H9 (cell line): ENCODE data around the gene GLYR1. TPM values are rescaled to one million over a fixed set of nuclear protein-coding genes. Genes with fewer than 3 reads are reported as not detected.

Experiments used
- DNase-seq: peaks from one replicate; pipeline ENCODE4 v3.0.0-alpha.2; 2017
- H2AFZ ChIP-seq: one replicate; pipeline ENCODE4 v1.6.1; 2013; ENCODE audit warnings: mild to moderate bottlenecking, low read length, control low read depth, moderate library complexity
- H2AK5ac ChIP-seq: 2 replicates; pipeline ENCODE4 v1.6.1; 2013; ENCODE audit warnings: low read length, control low read depth, mixed read lengths; ENCODE audit not compliant: insufficient read length
- H2BK120ac ChIP-seq: one replicate; pipeline ENCODE4 v1.6.1; 2013; ENCODE audit warnings: low read depth, mild to moderate bottlenecking, low read length, control low read depth, inconsistent platforms; ENCODE audit not compliant: poor library complexity, severe bottlenecking
- H2BK12ac ChIP-seq: 2 replicates; pipeline ENCODE4 v1.6.1; 2013; ENCODE audit warnings: low read length, control low read depth, mixed read lengths, low read depth; ENCODE audit not compliant: insufficient read length
- H2BK15ac ChIP-seq: 2 replicates; pipeline ENCODE4 v1.6.1; 2013; ENCODE audit warnings: low read depth, low read length, control low read depth
- H2BK20ac ChIP-seq: one replicate; pipeline ENCODE4 v1.6.1; 2013; ENCODE audit warnings: low read depth, mild to moderate bottlenecking, low read length, control low read depth, inconsistent platforms; ENCODE audit not compliant: poor library complexity, severe bottlenecking
- H2BK5ac ChIP-seq: 2 replicates; pipeline ENCODE4 v1.6.1; 2013; ENCODE audit warnings: low read length, control low read depth, mixed read lengths; ENCODE audit not compliant: insufficient read length
- H3K14ac ChIP-seq: 2 replicates; pipeline ENCODE4 v1.6.1; 2013; ENCODE audit warnings: low read length, control low read depth; ENCODE audit not compliant: insufficient read depth
- H3K18ac ChIP-seq: 2 replicates; pipeline ENCODE4 v1.6.1; 2013; ENCODE audit warnings: low read depth, mild to moderate bottlenecking, mixed read lengths, low read length, control low read depth; ENCODE audit not compliant: insufficient read length
- H3K23ac ChIP-seq: 2 replicates; pipeline ENCODE4 v1.6.1; 2013; ENCODE audit warnings: low read length, control low read depth, mixed read lengths, low read depth; ENCODE audit not compliant: insufficient read length
- H3K23me2 ChIP-seq: 2 replicates; pipeline ENCODE4 v1.6.1; 2013; ENCODE audit warnings: low read depth, mild to moderate bottlenecking, mixed read lengths, low read length, control low read depth; ENCODE audit not compliant: insufficient read length, poor library complexity, severe bottlenecking
- H3K27ac ChIP-seq: 2 replicates; pipeline ENCODE4 v1.5.1; 2013; ENCODE audit warnings: low read length, control low read depth, mixed read lengths, low read depth; ENCODE audit not compliant: insufficient read length
- H3K27me3 ChIP-seq: 2 replicates; pipeline ENCODE4 v1.6.1; 2013; ENCODE audit warnings: low read length, control low read depth, inconsistent platforms; ENCODE audit not compliant: insufficient read depth
- H3K4ac ChIP-seq: 2 replicates; pipeline ENCODE4 v1.6.1; 2013; ENCODE audit warnings: low read depth, mild to moderate bottlenecking, control low read depth, inconsistent platforms, low read length, moderate library complexity
- H3K4me1 ChIP-seq: 2 replicates; pipeline ENCODE4 v1.6.1; 2013; ENCODE audit warnings: low read length, control low read depth, inconsistent platforms; ENCODE audit not compliant: insufficient read depth
- H3K4me2 ChIP-seq: 2 replicates; pipeline ENCODE4 v1.6.1; 2013; ENCODE audit warnings: low read length, control low read depth, mixed read lengths; ENCODE audit not compliant: insufficient read length, insufficient read depth
- H3K56ac ChIP-seq: 2 replicates; pipeline ENCODE4 v1.6.1; 2013; ENCODE audit warnings: low read depth, mild to moderate bottlenecking, mixed read lengths, low read length, control low read depth; ENCODE audit not compliant: insufficient read length
- H3K79me1 ChIP-seq: 2 replicates; pipeline ENCODE4 v1.6.1; 2013; ENCODE audit warnings: low read depth, mild to moderate bottlenecking, moderate library complexity, low read length, control low read depth, inconsistent platforms; ENCODE audit not compliant: insufficient read depth, poor library complexity, severe bottlenecking
- H3K79me2 ChIP-seq: 2 replicates; pipeline ENCODE4 v1.6.1; 2013; ENCODE audit warnings: low read length, control low read depth, inconsistent platforms; ENCODE audit not compliant: insufficient read depth
- H3K9ac ChIP-seq: 2 replicates; pipeline ENCODE4 v1.6.1; 2013; ENCODE audit warnings: low read length, control low read depth, mixed read lengths; ENCODE audit not compliant: insufficient read length; ENCODE audit errors: extremely low read depth
- H3K9me3 ChIP-seq: one replicate; pipeline ENCODE4 v1.6.1; 2013; ENCODE audit warnings: low read depth, low read length, inconsistent platforms; ENCODE audit not compliant: control insufficient read depth
- H3T11ph ChIP-seq: one replicate; pipeline ENCODE4 v1.6.1; 2013; ENCODE audit warnings: mild to moderate bottlenecking, low read length, control low read depth, inconsistent platforms
- H4K20me1 ChIP-seq: one replicate; pipeline ENCODE4 v1.6.1; 2013; ENCODE audit not compliant: control insufficient read depth, insufficient read length, insufficient read depth
- H4K5ac ChIP-seq: 2 replicates; pipeline ENCODE4 v1.6.1; 2013; ENCODE audit warnings: low read depth, mild to moderate bottlenecking, mixed read lengths, low read length, control low read depth; ENCODE audit not compliant: insufficient read length
- H4K8ac ChIP-seq: replicated peaks from 2 replicates; pipeline ENCODE4 v1.6.1; 2013; ENCODE audit warnings: low read length, control low read depth, mixed read lengths, low read depth; ENCODE audit not compliant: insufficient read length
- H4K91ac ChIP-seq: 2 replicates; pipeline ENCODE4 v1.6.1; 2013; ENCODE audit warnings: low read depth, mild to moderate bottlenecking, moderate library complexity, mixed read lengths, low read length, control low read depth; ENCODE audit not compliant: insufficient read length
- H3K27ac Mint-ChIP-seq, 3 experiments: 2 replicates in 2 of 3; 3 replicates in 1 of 3; pipeline ENCODE4 v1.8.0; 2020 to 2021; ENCODE audit warnings: mixed read lengths in 3 of 3, mild to moderate bottlenecking in 1 of 3, moderate library complexity in 1 of 3
- H3K27me3 Mint-ChIP-seq: 2 replicates; pipeline ENCODE4 v1.8.0; 2021; ENCODE audit warnings: low read depth, mild to moderate bottlenecking, moderate library complexity, mixed read lengths
- H3K36me3 Mint-ChIP-seq, 3 experiments: 2 replicates in 2 of 3; 3 replicates in 1 of 3; pipeline ENCODE4 v1.8.0; 2020 to 2021; ENCODE audit warnings: low read depth in 3 of 3, mixed read lengths in 3 of 3; ENCODE audit not compliant: insufficient read depth in 1 of 3
- H3K4me1 Mint-ChIP-seq, 2 experiments: 2 replicates each; pipeline ENCODE4 v1.8.0; 2020; ENCODE audit warnings: mixed read lengths in 2 of 2
- H3K4me3 Mint-ChIP-seq, 2 experiments: 2 replicates in 1 of 2; 3 replicates in 1 of 2; pipeline ENCODE4 v1.8.0; 2020 to 2021; ENCODE audit warnings: mild to moderate bottlenecking in 2 of 2, mixed read lengths in 2 of 2, moderate library complexity in 1 of 2
- H3K9me3 Mint-ChIP-seq, 2 experiments: 2 replicates in 1 of 2; 3 replicates in 1 of 2; pipeline ENCODE4 v1.8.0; 2020; ENCODE audit warnings: mild to moderate bottlenecking in 2 of 2, mixed read lengths in 2 of 2, moderate library complexity in 1 of 2
- CTCF ChIP-seq: fragments of 200-600 bp; sonication (generic); conservative IDR thresholded peaks from 3 replicates; pipeline ENCODE4 v1.8.0; 2021; ENCODE audit warnings: antibody characterized with exemption, mild to moderate bottlenecking
- WGBS: extraction: QIAGEN DNeasy Blood & Tissue Kit; methylation state at CpG from one replicate; pipeline ENCODE4 v1.1.7; 2013; ENCODE audit warnings: missing lambda C conversion rate, low lambda C conversion rate, mixed read lengths; ENCODE audit not compliant: insufficient read length; ENCODE audit errors: extremely low coverage; 5-methylcytosine and 5-hydroxymethylcytosine counted together
- total RNA-seq: library from RNA; stranded (reverse); gene quantifications from 2 replicates; pipeline ENCODE4 v1.2.1, GENCODE V29; 2021

The GLYR1 gene
- total RNA-seq, 1 experiment from 2014 or later = 114 TPM

GRCh38 chr16:4895366-4895765 lies 48.3 kb upstream of the GLYR1 start:
- Histone ChIP-seq H2BK20ac (no peak overlapping the region), H3K23ac (no peak overlapping the region), H2BK15ac (no peak overlapping the region), H3K9ac (no peak overlapping the region), H2AK5ac (no peak overlapping the region), H4K8ac (no peak overlapping the region), H3K9me3 (no peaks in the 10 kb centered on the region), H2BK12ac (no peak overlapping the region), H3T11ph (no peak overlapping the region), H3K14ac (no peak overlapping the region), H3K27ac (no peak overlapping the region), H3K27me3 (no peaks in the 10 kb centered on the region), H3K79me1 (no peaks in the 10 kb centered on the region), H2AFZ (no peak overlapping the region), H2BK5ac (no peak overlapping the region), H4K20me1 (no peaks in the 10 kb centered on the region), H4K91ac (no peak overlapping the region), H4K5ac (no peak overlapping the region), H3K4me1 (no peaks in the 10 kb centered on the region), H3K23me2 (no peaks in the 10 kb centered on the region), H3K4me2 (no peak overlapping the region), H3K18ac (no peak overlapping the region), H2BK120ac (no peak overlapping the region), H3K56ac (no peak overlapping the region), H3K79me2 (no peaks in the 10 kb centered on the region), H3K4ac (no peak overlapping the region)
- no peaks in the 10 kb centered on the region for H3K4me1 Mint-ChIP-seq
- H3K27ac Mint-ChIP-seq = no peak overlapping the region
- H3K4me3 Mint-ChIP-seq = no peak overlapping the region
- no CpG with 5 or more reads among the region's 13 CpGs for WGBS
- H3K27me3 Mint-ChIP-seq = no peaks in the 10 kb centered on the region; the same call in 1 of the 2 replicates
- peaks cover 3 to 6% of the 10 kb centered on the region in 2 experiments; a peak in 2 of 5 replicates for H3K9me3 Mint-ChIP-seq
- TF ChIP-seq CTCF = no peak
- no peak for DNase-seq
- H3K36me3 Mint-ChIP-seq = peaks cover 8 to 69% (median 60%) of the 10 kb centered on the region in 3 experiments
